H1 (cell line): ENCODE results near the gene TIAM2. TPM values are rescaled to one million over a fixed set of nuclear protein-coding genes. Genes with fewer than 3 reads are reported as not detected.

Experiments
- MAX ChIP-seq: IDR thresholded peaks from 2 replicates; pipeline ENCODE4 v1.6.1; 2012; ENCODE audit warnings: inconsistent platforms
- polyA plus RNA-seq, 7 experiments: library from polyadenylated mRNA; depleted of rRNA in 3 of 7; stranded (reverse) in 5 of 7; unstranded in 2 of 7; fragments of >200 nt in 5 of 7; fragments of 200-250 nt in 2 of 7; gene quantifications; 1 replicate in 5 of 7; 2 replicates in 1 of 7; 4 replicates in 1 of 7; pipeline versions ENCODE4 v1.2.1 to v1.2.3, GENCODE V29; 2011 to 2013; ENCODE audit warnings: missing spikeins in 2 of 7, mixed read lengths in 2 of 7
- total RNA-seq: library from RNA; stranded (reverse); fragmentation: NEBNext Ultra II Directional; extraction: Animal tissue kit (Norgen Biotek cat#: 25700); gene quantifications from 2 replicates; pipeline ENCODE4 v1.2.1, GENCODE V29; 2021

TIAM2 gene
- total and polyA plus RNA-seq, 2 of the 8 experiments (the other 6 are each of a cell fraction or from before 2014, with no cell fraction given), result 7.4 to 23.9 TPM

- no peak for TF ChIP-seq MAX
- TF ChIP-seq, all 59 proteins: peak for 0
These were observed 83.2 kb downstream of the TIAM2 start (continued) for GRCh38 chr6:155078331-155078745.
